ENCODE data around the gene PSD. TPM values are rescaled to one million over a fixed set of nuclear protein-coding genes. Genes with fewer than 3 reads are reported as not detected.

The PSD gene
- polyA plus RNA-seq, 3 donors, result 7.4 to 13.1 (median 12.2) TPM

DNA sequence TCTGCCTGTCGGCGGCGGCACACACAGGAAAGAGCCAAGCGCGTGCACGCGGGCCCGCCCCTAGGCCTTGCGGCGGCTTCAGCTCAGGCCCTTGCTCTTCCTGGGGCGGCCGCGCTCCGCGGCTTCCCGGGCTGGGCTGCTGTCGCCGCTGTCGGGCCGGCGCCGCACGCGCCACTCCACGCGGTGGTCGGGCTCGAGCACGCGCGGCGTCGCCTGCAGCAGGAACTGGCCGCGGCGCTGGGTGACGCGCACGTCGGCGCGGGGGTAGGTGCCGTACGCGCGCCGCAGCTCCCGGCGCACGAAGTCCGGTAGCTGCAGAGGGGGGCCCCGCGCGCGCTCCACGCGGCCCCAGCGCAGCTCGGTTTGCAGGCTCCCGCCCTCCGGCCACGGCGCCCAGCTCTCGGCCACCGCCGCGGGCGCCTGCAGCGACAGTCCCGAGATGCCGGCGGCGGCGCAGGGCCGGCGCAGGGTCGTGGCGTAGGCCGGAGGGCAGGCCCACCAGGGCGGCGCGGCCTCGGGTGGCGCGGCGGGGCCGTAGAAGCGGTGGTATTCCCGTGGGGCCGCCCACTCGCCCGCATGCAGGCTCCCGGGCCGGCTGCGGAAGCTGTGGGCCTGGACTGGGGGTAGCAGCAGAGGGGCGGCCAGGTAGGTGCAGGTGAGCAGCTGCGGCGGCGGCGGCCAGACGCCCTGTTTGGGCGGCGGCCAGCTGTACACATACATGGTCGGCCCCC lies 32.0 kb upstream of the PSD start:
- peak in 9 of 11 donors; percentile 76 to 81 (median 79) for DNase-seq (ENCODE audit: extremely low read depth in 1 of 11, low read depth in 9 of 11, low spot score in 4 of 11)

DNA sequence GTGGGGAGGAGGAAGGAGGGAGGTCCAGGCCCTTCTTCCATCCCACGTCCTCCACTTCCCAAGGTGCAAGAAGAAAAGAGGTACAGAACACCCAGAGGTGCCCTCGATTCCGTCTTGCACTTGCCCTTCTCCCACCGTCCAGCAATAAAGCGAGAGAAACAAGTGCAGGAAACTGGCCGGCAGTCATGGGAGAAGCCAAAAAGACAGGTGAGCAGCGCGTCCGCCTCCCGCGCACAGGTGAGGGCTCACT lies 31.5 kb upstream of the PSD start:
- DNase-seq (ENCODE audit: extremely low read depth in 1 of 11, low read depth in 9 of 11, low spot score in 4 of 11), result no peak

DNA sequence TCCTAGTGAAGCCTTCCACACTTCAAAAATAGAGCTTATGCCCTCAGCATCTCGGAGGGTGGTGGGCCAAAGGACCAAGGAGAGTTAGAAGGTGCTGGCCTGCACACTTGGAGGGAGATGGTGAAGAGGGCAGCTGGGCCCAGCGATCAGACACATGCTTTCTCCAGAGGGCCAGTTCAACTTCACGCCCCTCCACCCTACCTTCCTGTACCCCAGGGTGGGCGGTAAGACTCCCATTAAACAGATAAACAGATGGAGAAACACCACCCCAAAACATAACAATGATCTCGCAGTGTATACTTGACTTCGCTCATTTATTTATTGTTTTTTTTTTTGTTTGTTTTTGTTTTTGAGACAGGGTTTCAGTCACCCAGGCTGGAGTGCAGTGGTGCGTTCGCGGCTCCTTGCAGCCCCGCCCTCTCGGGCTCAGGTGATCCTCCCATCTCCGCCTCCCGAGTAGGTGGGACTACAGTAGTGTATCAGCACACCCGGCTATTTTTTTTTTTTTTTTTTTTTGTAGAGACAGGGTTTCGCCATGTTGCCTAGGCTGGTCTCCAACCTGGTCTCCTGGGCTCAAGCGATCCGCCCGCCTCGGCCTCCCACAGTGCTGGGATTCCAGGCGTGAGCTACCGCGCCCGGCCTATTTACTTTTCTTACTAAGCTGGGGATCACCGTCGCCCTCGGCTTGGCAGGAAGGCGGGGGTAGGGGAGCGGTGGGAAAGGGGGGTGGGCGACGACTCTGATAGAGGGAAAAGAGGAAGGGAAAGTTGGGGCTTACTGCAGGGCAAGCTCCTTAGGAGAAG lies 30.9 kb upstream of the PSD start:
- peak in 5 of 11 donors; percentile 51 to 74 (median 67) for DNase-seq (ENCODE audit: extremely low read depth in 1 of 11, low read depth in 9 of 11, low spot score in 4 of 11)

DNA sequence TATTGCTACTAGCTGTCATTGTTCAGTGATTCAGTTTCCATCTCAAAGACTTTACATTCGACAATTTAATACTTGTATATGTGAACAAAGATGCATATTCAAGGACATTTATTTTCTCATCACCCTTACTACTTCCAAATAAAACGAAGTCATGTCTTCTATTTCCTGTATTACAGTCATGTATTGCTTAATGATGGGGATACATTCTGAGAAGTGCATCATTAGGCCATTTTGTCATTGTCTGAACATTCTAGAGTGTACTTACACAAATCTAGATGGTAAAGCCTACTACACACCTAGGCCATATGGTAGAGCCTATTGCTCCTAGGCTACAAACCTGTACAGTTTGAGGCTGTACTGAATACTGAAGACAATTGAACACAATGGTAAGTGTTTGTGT lies 26.3 kb upstream of the PSD start:
- no peak for DNase-seq (ENCODE audit: extremely low read depth in 1 of 11, low read depth in 9 of 11, low spot score in 4 of 11)

DNA sequence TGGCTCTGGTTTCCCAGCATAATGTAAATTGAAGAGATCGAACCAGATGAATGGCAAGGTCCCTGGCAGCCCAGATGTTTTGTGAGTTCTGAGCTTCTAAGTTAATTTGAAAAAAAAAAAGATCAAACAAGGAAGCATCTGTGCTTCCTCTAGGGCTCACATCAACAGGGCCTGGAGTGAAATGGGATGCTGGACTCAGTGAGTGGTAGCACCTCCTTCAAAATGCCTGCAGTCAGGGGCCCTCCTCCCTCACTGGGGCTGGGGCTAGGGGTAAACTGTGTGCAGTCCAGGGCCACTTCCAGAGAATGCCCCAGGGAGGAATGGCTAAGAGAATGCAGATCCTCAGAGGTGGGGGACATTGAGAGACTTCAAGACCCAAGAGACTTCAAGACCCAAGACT lies 19.8 kb upstream of the PSD start:
- no peak for DNase-seq (ENCODE audit: extremely low read depth in 1 of 11, low read depth in 9 of 11, low spot score in 4 of 11)

DNA sequence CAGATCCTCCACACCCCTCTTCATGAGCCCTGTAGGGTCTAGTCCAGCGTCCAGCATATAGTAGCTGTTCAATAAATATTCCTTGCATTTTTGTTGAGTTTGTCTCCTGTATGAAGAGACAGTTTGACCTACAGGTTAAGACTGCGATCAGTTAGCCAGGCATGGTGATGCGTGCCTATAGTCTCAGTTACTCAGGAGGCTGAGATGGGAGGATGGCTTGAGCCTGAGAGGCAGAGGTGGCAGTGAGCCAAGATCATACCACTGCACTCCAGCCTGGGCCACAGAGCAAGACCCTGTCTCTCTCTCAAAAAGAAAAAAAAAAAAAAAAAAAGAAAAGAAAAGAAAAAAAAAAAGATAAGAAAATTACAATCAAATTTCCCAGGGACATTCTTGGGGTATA lies 18.9 kb upstream of the PSD start:
- DNase-seq (ENCODE audit: extremely low read depth in 1 of 11, low read depth in 9 of 11, low spot score in 4 of 11), result no peak

DNA sequence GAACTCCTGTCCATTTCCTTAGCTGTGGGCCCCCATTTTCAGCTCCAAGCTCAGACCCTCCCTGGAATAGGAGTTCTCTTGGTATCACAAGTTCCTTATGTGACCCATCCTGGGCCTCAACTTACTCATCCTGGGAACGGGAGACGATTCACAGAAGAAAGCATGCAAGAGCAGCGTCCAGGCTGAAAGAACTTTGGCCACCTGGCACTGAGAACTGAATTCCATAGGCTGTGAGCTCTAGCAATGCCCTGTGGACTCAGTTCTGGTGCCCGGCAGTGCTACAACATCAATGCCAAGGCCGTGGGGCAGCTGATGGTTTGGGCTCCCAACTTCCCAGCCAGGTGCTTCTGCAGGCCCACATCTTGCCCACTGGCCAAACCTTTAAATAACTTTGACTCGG lies 17.7 kb upstream of the PSD start:
- no peak for DNase-seq (ENCODE audit: extremely low read depth in 1 of 11, low read depth in 9 of 11, low spot score in 4 of 11)

DNA sequence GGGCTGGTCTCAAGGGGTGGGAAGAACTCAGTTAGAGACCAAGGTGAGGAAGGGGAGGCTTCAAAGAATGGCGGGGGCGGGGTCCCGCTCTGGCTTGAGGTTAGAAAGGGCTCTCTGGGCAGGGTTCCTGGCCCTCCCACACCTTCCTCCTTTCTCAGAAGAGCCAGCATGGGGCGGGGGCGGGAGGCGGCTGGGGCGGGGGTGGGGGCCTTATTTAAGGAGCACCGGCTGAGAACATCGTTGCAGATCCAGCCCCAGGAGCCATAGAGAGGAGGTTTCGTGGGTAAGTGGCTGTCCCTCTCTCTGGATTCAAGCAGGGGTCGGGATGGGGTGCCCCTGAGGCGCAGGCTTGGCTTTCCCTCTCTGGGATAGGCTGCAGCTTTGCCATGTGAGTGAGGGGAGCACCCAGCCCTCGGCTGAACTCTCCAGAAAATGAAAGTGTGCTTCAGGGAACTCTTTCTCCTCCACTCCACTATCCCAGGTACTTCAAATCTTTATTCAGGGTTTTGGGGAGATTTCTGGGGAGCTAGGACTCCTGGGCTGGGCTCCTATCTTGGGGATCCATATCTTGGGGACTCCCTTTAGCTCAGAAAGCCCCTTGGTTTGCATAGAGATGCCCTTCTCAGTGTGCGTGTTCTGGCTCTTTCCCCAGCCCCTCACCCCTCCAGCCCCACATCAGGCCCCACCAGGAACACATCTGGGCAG lies 17.1 kb upstream of the PSD start:
- DNase-seq (ENCODE audit: extremely low read depth in 1 of 11, low read depth in 9 of 11, low spot score in 4 of 11), result no peak

DNA sequence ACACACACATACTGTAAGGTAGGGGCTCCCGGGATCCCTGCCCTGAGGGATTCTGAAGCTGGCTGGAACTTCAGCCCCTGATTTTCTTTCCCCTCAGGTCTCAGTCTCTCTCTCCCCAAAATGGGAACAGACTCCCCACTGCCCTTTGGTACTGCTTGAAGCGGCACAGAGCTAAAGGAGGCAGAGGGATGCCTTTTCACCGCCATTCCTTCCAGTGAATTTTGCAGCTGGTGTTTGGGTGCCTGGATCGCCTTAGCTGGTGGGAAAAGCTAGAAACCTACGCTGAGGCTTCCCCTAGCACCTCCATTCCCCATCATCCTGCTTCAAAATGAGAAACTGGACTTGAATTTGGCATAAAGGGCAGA lies 16.5 kb upstream of the PSD start:
- no peak for DNase-seq (ENCODE audit: extremely low read depth in 1 of 11, low read depth in 9 of 11, low spot score in 4 of 11)

DNA sequence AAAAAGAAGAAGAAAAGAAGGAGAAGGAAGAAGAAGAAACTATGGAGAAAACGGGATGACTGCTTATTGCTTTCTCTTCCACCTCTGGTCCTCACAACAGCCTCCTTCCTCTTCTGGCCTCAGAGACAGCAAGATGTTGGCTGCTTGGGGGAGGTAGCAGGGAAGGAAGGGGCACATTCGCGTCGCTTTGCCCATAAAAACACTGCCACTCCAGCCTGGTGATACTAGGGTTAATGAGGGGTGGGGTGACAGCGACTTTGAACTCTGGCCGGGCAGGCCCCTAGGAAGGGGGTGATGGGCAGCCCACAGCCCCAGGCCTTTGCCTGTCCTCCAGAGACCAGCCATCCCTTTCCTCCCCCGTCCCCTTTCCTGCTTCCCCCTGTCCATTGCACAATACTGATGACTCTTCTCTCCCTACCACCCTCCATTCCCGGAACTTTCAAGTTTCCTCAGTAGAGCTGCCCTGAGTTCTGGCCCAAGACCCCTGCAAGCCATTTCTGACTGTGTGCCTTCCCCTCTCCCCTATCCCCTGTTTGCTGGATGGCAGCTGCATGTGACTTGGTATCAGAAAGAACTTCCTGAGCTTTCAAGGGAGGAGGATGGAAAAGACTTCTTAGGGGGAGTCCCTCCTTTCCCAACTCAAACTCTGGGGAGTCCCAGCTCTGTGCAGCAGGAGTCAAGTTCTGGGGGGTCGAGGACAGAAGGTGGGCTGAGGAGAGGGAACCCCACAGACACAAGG lies 16.0 kb upstream of the PSD start:
- no peak for DNase-seq (ENCODE audit: extremely low read depth in 1 of 11, low read depth in 9 of 11, low spot score in 4 of 11)

DNA sequence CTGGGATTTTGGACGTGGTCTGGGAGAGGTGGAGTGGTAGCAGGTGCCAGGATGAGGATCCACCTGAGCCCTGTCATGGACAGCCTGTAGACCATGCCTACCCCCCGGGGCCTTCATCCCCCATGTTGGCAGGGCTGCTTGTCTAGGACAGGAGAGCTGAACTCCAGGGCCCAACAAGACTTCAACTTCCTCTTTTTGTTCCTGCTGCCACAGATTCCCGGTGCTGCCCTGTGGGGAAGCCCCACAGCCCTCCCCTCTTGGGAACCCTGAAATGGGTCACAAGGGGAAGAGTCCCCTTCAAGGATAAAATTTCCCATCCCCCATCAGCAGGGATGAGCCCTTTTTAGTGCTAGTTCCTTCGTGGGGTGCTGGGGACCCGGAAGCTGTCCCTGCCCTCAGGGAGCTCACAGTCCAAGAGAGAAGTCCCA lies 15.0 kb upstream of the PSD start:
- no peak for DNase-seq (ENCODE audit: extremely low read depth in 1 of 11, low read depth in 9 of 11, low spot score in 4 of 11)

DNA sequence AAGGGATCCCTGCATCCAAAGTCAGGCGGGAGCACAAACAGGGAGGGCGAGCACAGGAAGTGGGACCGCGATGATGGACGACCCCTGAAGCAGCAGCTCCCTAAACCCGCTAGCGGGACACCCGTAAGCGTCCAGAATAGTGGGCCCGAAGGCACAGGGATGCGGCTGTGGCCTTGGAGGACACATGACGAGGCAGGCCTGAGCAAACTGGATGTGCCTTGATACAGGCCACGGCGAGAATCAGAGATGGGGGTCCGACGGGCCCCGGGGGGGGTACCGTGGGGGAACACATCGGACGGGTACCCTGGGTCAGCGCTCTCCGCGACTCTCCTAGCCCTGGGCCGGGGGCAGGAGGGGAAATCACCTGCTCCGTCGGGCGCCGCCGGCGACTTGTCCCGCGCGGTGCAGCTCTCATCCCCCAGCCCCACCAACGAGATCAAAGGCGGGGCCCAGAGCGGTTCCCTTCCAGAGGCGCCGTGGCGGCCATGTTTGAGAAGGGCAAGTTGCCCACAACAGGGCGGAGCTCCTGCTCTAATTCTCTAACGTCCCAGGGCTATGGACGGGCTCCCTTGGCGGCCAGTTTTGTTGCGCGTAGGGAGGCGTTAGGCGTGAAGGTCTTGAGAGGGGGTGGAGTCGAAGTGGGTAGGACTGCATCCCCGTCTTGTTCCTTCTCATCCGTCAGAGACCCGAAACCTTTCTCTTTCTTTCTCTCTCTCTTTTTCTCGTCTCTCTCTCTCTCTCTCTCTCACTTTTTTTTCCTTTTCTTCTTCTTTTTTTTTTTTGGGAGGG lies 13.8 kb upstream of the PSD start, which contains the start of gene CUEDC2:
TSS of gene CUEDC2 (minus strand) at position 413 of the 789 bp plus-strand sequence. CDS start 7,386 bp downstream, outside the sequence.
- peak; percentile 91 to 99 (median 97) for DNase-seq (ENCODE audit: extremely low read depth in 1 of 11, low read depth in 9 of 11, low spot score in 4 of 11)

DNA sequence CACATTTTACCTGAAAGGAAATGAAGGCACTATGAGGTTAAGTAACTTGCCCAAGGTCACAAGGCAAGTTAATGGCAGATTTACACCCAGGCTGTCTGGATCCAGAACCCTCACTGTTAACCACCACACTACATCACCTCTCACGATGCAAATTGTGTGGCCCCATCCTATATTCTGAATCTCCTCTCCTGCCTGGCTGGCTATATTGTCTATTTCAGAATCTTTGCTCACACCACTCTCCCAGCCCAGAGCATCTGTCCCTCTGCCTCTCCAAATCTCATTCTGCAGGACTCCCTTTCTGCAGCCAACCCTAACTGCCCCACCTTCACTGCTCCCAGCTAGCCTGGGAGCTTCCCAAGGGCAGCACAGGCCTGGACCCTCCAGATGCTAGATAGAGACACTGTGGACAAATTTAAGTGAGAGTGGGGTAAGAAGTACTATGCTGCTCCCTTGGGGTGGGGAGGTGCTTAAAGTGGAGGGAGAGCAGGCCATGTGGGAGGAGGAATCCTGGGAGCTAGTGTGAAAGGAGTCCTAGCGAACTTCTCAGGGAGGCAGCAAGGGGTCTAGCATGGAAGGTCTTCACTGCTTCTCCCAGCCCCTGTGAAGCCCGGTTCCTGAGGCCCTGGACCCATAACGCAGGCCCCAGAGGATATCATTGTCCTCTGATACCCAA lies 13.0 kb upstream of the PSD start:
- DNase-seq (ENCODE audit: extremely low read depth in 1 of 11, low read depth in 9 of 11, low spot score in 4 of 11), result no peak

DNA sequence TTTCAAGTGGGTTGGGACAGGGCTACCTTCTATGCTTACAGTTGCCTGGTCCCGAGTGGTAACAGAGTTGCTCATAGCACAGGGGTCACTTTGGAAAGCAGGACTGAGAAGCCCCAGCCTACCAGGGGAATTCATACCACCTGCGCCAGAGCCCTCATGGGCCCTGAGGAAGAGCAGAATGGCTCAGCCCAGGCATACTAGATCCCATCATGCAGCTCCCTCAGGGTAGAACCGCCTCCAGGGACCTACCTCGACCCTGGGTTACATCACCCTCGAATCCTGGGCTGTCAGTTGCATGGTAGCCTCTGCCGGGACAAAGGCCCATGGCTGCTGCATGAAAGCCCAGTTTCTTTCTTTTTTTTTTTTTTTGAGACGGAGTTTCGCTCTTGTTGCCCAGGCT lies 10.9 kb upstream of the PSD start:
- no peak for DNase-seq (ENCODE audit: extremely low read depth in 1 of 11, low read depth in 9 of 11, low spot score in 4 of 11)

DNA sequence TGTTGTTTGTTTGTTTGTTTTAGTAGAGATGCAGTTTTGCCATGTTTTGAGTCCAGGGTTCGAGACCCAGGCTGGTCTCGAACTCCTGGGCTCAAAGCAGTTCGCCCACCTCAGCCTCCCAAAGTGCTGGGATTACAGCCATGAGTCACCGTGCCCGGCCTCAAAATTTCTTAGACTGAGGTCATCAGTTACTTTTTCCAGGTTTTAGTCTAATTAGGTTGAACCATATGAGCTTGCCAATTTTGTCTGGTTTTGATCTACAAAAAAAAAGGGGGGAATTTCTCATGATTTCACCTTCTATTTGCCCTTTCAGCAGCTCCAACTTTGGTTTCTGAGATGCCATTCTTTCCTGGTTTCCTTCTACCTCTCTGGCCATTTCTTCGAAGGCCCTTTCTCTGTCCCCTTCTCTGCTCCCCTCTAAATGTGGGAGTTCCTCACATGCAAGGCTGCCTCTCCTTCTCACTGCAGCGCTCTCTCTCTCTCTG lies 8.3 kb upstream of the PSD start:
- DNase-seq (ENCODE audit: extremely low read depth in 1 of 11, low read depth in 9 of 11, low spot score in 4 of 11), result no peak

DNA sequence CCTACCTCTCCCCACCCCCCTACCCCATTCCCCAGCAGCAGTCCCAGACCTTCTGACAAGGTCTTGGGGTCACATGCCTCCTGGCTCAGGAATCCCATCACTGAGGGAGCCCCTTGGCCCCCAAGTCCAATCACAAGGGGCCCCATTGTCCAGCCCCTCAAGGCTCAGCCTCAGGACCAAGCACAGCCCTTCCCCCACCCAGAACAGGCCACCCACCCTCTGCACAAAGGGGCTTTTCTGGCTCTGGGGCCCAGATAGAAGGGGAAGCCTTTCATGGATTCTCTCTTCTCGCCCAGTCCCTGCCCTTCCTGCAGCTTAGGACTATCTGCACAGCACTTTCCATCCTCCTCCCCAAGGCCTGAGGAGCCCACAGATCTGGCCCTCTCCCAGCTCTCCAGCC lies 6.9 kb upstream of the PSD start:
- no peak for DNase-seq (ENCODE audit: extremely low read depth in 1 of 11, low read depth in 9 of 11, low spot score in 4 of 11)

DNA sequence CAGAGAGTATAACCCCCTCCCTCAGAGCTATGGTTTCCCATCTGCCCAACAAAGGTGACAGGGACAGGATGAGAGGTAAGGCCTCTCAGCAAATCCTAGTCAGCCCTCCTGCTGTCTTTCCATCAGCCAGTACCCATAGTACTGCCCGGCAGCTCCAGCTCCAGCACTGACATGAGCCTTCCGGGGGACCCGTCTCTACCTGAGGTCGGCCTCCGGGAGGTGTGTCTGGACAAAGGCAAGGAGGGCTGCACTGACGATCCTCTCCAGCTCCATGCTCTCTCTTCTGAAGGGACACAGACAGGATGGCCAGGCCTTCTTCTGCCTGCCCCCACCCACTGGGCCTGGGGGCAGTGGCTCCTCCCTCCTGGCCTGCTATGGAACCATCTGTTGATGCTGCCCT lies 6.3 kb upstream of the PSD start:
- no peak for DNase-seq (ENCODE audit: extremely low read depth in 1 of 11, low read depth in 9 of 11, low spot score in 4 of 11)

DNA sequence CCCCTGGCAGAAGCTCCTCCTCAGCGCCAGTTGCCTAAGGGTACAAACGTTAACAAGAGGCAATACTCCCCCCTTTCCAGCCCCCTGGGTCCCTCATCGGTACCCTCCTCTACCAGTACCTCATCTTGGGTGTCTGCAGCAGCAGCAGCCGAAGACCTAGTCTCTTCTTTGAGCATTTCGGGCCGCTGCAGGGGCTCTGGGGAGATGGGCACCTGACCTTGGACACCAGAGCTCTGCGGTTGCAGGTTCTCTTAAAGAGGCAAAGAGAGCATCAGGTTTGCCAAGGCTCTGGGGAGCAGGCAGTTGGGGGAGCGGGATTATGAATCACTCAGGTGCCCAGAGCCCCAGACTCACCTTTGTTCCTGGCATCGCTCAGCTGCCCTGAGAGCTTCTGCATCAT lies 5.6 kb upstream of the PSD start:
- no peak for DNase-seq (ENCODE audit: extremely low read depth in 1 of 11, low read depth in 9 of 11, low spot score in 4 of 11)

All from renal cortex interstitium (tissue), 11 donors.